ENCODE measurements around the gene NSD2. TPM values are rescaled to one million over a fixed set of nuclear protein-coding genes. Genes with fewer than 3 reads are reported as not detected.
"Not testable (repeated sequence)": the region's sequence is repeated elsewhere in the genome, so short reads cannot be mapped to it uniquely, and the experiment has no call there.

Gene NSD2
- total RNA-seq, 4 donors from 2014 or later: 56.0 to 255 (median 98.9) TPM

DNA sequence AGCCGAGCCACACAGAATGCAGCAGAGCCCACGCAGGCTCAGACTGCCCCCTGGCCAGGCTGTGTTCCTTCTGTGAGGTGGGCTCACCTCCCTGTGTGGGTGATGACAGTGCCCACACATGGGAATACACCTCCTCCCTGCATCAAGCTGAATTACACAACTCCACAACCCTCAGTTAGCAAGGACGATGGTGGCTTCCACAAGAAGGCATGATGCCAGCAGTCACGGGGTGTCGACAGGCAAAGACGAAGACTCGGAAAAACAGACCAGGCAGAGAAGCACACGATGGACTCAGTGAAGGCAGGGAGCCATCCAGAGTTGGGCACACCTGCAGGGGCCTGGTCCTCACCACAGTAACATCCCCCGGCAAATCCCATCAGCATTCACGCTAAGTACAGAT, 27.3 kb upstream of the NSD2 start:
- H3K4me3 ChIP-seq: no peak overlapping the region
- no peaks in the 10 kb centered on the region for H3K27me3 ChIP-seq
- H3K9me3 ChIP-seq: no peaks in the 10 kb centered on the region
- H3K27ac ChIP-seq: no peak overlapping the region
- peaks cover 0 to 90% (median 0%) of the 10 kb centered on the region in 3 donors for H3K36me3 ChIP-seq
- H3K4me1 ChIP-seq: no peaks in the 10 kb centered on the region
- TF ChIP-seq CTCF (IDR thresholded peaks at IDR 0.05) (no peak), POLR2A (IDR thresholded peaks at IDR 0.05) (no peak)
- no peak for DNase-seq

- not testable (repeated sequence) for H3K27me3 ChIP-seq, DNase-seq, H3K4me3 ChIP-seq, H3K9me3 ChIP-seq, H3K4me1 ChIP-seq, H3K27ac ChIP-seq
- H3K36me3 ChIP-seq: peaks cover 0 to 83% (median 0%) of the 10 kb centered on the region in 3 donors
These were observed 26.6 kb upstream of the NSD2 start for GRCh38 chr4:1844618-1845017.

- DNase-seq: no peak
- H3K4me3 ChIP-seq: no peak overlapping the region
- no peak overlapping the region for H3K27ac ChIP-seq
- H3K9me3 ChIP-seq: no peaks in the 10 kb centered on the region
- no peaks in the 10 kb centered on the region for H3K27me3 ChIP-seq
- TF ChIP-seq CTCF (IDR thresholded peaks at IDR 0.05) (no peak), POLR2A (IDR thresholded peaks at IDR 0.05) (no peak)
- peaks cover 0 to 63% (median 0%) of the 10 kb centered on the region in 3 donors for H3K36me3 ChIP-seq
- peaks cover 0 to 16% (median under 1%) of the 10 kb centered on the region in 4 donors for H3K4me1 ChIP-seq
These were observed 24.6 kb upstream of the NSD2 start for GRCh38 chr4:1846580-1846979.

DNA sequence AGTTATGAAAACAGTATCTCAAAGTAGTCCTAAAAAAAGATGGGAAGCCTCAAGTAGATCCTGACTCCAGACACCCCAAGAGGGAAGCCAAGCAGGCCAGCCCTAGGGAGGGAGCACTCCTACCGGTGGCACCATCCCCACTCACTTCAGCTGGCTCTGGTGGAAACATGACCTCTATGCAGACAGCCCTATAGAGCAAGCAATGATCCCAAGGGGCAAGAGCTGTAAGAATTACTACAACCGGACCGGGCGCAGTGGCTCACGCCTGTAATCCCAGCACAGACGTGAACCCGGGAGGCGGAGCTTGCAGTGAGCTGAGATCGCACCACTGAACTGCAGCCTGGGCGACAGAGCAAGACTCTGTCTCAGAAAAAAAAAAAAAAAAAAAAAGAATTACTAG, 20.9 kb upstream of the NSD2 start:
- Histone ChIP-seq H3K9me3 (no peaks in the 10 kb centered on the region), H3K27me3 (no peaks in the 10 kb centered on the region), H3K4me1 (peaks cover 0 to 41% (median 4%) of the 10 kb centered on the region in 4 donors), H3K27ac (peak overlapping the region in 2 of 4 donors; percentile 11 to 63), H3K4me3 (no peak overlapping the region), H3K36me3 (peaks cover 0 to 31% (median 0%) of the 10 kb centered on the region in 3 donors)
- DNase-seq: no peak
- no peak for TF ChIP-seq CTCF (IDR thresholded peaks at IDR 0.05)
- TF ChIP-seq POLR2A (IDR thresholded peaks at IDR 0.05): no peak

DNA sequence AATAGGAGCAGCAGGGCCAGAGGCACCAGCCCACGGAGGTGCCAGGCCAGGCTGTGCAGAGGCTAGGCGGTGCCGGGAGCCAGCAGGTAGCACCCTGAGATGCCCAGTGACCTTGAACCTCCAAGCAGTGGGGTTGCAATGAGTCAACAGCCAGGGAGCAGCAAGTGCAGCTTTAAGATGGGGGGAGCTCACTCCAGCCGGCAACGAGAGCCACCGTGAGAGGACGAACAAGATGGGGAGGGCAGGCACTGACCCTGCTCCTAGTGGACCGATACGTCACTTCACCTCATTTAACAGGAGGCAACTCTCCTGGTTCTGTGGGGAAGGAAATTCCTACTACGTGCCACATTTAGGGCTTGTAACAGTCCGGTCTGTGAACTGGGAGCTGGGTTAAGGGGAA, 20.0 kb upstream of the NSD2 start:
- Histone ChIP-seq H3K4me1 (peaks cover 0 to 43% (median 5%) of the 10 kb centered on the region in 4 donors), H3K27me3 (no peaks in the 10 kb centered on the region), H3K36me3 (peaks cover 0 to 22% (median 0%) of the 10 kb centered on the region in 3 donors), H3K4me3 (no peak overlapping the region), H3K9me3 (no peaks in the 10 kb centered on the region), H3K27ac (no peak overlapping the region)
- TF ChIP-seq CTCF (IDR thresholded peaks at IDR 0.05): no peak
- DNase-seq: no peak

DNA sequence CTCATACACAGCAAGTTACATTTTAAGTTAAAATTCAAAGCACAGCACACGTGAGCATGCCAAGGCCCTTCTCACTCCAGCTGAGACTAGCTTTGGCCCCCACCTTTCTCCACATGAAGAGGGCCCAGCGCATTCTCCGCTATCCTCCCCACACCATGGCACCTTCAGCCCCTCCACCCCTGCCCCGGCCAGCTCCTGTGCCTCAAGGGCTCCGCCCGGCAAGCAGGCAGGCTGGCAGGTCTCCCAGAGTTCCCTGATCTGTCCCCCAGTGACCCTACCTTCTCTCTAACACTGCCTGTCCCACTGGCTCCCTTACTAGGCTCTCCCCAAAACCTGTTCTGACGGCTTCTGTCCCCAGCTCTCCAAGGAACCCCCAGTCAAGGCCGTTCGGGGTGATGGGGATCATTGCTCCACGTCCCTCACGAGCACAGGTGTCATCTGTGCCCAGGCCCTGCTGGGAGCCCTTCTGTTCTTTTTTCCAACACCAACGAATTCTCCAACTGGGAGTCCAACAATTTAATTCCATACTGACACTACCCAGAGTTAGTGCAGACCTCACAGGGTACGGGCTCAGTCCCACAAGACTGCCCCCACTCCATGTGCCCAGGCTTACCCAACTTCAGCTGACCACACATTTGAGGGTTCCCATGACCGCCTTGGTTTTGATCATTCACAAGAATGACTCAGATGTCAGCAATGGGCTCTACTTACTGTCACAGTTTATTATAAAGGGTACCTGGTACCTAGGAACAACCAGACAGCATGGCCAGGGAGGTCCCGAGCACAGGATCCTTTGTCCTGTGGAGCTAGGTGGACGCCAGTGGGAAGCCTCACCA, 19.4 kb upstream of the NSD2 start:
- Histone ChIP-seq H3K4me1 (peaks cover 0 to 46% (median 7%) of the 10 kb centered on the region in 4 donors), H3K4me3 (no peak overlapping the region), H3K36me3 (peaks cover 0 to 15% (median 0%) of the 10 kb centered on the region in 3 donors), H3K27me3 (no peaks in the 10 kb centered on the region), H3K9me3 (no peaks in the 10 kb centered on the region), H3K27ac (peak overlapping the region in 2 of 4 donors; percentile 19 to 57)
- TF ChIP-seq POLR2A (IDR thresholded peaks at IDR 0.05) (no peak), CTCF (IDR thresholded peaks at IDR 0.05) (no peak)
- DNase-seq: no peak

All from Peyer's patch (tissue), 4 donors.